ENCODE results near the gene SARDH.
"Not testable (repeated sequence)": the region's sequence is repeated elsewhere in the genome, so short reads cannot be mapped to it uniquely, and the experiment has no call there.

SARDH gene

DNA sequence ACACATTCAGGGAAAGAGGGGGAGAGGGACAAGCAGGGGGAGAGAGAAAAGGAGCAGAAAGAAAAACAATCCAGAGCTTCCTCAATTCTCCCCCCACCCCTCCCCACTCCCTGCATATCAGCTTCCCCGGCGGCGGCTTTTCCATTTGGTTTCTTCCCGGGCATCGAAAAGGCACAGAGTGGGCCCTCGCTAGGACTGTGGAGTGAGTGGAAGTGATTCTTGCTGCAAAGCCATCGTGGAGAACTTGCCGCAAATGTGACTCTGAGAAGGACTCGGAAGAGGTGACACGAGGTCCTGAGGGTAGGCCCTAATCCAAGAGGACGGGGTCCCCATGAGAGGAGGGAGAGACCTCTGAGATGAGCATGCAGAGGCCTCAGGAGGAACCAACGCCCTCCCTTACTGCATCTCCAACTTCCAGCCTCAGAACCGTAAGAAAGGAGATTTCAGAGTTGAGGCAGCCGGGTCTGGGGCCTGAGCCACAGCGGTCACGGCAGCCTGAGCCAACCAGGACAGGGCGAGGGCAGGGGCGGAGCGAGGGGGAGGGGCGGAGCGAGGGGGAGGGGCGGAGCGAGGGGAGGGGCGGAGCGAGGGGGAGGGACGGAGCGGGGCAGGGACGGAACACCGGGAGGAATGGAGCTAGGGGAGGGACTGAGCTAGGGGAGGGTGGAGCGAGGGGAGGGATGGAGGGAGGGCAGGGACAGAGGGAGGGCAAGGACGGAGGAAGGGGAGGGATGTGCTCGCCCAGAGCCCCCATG, 21.2 kb upstream of the SARDH start:
- DNase-seq = no peak

DNA sequence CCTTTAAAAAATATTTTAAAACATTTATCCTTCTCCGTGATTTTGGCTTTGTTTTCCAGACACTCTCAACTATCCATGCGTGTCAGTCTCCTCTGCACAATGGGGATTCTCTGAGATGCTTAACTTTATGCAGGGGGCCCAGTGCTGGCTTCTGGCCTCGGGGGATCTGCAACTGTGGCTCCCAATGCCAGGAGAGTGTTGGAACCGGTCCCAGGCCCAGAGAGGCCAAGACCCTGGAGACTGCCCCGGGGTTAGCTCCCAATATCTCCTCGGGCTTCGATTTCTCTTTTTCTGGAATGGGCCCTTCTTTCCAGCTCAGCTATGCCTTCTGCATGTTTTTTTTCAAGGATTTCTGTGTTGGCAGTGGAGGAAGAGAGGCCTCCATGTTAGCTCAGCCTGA, 20.1 kb upstream of the SARDH start:
- no peak for DNase-seq

DNA sequence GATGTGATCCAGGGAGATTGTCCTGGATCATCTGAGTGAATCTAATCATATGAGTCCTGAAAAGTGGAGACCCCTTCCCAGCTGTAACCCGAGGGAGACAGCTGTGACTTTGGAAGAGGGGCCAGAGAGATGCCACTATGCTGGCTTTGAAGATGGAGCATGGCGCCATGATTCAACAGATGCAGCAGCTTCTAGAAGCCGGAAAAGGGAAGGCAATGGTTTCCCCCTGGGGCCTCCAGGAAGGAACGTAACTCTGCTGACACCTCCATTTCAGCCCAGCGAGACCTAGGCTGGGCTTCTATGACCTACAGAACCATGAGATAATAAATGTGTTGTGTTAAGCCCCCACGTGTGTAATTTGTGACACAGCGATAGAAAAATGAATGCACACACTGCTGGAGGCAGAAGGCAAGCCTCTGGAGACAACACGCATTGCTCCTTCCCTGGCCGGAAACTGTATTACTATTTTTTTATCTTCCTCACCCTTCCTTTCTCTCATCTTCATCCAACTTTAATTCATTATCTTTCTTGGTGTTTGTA, 16.6 kb upstream of the SARDH start:
- no peak for DNase-seq

DNA sequence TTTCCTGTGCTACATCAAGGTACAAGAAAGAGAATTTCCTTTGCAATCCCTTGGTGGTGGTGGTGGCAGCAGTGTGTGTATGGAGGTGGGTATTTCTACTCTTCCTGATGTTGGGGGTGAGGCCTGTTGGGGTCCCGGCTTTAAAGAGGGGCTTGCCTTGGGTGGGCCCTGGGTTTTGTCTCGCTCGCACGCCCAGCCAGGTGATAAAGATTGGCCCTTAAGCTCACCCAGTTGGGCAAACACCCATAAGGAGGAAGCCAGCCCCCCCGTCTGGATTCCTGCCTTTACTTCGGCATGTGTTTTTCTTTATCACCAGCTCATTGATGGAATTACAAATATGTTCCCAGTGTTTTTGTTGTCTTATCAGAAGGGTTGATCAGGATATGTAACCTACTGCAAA, 16.0 kb upstream of the SARDH start:
- no peak for DNase-seq

DNA sequence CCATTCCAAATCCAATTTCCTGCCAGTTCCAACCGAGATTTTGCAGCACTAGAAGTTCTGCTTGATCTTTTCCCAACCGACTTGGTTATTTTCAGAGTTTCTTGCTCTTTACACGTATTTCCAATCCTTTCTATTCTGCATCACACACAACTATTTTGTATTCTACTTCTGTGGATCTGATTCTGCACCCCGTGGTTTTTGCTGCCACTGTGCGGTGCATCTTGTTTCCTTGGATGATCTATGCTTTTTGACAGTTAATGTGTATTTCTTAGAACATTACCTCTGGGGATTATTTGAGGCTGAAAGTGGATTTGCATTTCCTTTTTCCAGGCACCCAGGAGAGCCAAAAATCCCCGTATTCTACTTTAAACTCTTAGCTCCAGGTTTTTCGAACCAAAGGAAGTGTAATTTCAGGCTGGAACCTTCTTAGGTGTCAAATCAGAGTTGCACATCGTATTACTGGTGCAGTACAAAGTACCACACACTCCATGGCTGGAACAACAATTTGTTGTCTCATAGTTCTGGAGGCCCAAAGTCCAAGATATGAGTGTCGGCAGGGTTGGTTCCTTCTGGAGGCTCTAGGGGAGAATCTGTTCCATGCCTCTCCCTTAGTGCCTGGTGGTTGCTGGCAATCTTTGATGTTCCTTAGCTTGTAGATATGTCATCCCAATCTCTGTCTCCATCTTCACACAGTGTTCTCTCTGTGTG, 14.7 kb upstream of the SARDH start:
- no peak for DNase-seq

DNA sequence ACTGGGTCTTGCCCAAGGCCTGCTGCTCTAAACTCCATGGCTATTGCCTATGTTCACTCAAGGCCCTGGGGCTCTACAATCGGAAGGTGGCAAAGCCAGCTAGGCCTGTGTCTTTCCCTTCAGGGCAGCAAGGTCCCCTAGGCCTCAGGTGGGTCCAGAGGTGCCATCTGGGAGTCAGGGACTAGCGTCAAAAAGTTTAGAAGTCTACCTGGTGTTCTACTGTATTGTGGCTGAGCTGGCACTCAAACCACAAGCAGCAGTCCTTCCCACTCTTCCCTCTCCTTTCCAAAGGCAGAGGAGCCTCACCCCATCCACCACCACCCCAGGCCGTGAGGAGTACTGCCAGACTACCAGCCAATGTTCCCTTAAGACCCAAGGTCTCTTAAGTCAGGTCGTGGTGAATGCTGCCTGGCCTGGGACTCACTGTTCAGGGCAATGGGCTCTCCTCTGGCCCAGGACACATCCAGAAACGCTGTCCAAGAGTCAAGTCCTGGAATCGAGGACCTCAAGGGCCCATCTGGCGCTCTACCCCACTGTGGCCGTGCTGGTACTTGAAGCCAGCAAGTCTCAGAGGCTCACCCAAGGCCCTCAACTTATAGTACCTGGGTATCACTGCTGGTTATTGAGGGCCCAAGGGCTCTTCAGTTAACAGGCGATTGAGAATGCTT, 13.0 kb upstream of the SARDH start:
- no peak for DNase-seq

DNA sequence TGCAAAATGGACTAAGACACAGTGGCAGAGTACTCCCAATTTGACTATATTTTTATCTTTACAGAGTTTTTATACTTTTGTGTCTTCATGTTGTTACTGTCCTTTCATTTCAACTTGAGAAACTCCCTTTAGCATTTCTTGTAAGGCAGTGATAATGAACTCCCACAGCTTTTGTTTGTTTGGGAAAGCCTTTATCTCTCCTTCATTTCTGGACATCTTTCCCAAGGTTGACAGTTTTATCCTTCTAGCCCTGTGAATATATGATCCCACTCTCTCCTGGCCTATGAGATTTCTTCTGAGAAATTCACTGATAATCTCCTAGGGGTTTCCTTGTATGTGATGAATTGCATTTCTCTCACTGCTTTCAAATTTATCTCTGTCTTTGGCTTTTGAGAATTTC, 9.2 kb upstream of the SARDH start:
- DNase-seq = no peak

DNA sequence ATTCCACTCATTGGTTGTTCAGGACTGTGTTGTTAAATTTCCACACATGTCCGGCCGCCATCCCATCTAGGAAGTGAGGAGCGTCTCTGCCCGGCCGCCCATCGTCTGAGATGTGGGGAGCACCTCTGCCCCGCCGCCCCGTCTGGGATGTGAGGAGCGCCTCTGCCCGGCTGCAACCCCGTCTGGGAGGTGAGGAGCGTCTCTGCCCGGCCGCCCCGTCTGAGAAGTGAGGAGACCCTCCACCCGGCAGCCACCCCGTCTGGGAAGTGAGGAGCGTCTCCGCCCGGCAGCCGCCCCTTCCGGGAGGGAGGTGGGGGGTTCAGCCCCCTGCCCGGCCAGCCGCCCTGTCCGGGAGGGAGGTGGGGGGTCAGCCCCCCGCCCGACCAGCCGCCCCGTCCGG, 6.4 kb upstream of the SARDH start:
- DNase-seq = not testable (repeated sequence)

DNA sequence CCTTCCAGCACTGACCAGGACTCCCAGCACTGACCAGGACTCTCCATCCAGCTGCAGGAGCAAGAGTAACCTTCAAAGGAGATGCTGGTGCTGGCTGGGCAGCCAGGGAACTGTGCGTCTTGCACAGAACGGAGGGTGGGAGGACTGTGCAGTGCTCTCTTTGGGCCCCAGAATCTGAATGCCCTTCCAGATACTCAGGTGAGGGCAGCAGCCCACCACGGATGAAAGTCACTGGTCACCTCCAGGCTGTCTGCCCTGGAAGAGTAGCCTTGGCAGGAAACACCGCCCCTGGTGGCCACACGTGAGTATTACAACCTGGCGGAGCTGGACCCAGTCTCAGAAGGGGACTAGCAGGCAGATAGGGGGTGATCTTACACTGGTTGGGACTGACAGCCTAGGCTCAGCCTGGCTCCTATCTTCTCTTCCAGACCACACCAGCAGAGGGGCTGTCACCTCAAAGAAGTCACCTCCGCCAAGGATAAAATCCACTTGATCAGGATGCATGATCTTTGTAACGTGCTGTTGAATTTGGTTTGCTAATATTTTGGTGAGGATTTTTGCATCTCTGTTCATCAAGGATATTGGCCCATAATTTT, 4.8 kb upstream of the SARDH start:
- peak; percentile 54 for DNase-seq

DNA sequence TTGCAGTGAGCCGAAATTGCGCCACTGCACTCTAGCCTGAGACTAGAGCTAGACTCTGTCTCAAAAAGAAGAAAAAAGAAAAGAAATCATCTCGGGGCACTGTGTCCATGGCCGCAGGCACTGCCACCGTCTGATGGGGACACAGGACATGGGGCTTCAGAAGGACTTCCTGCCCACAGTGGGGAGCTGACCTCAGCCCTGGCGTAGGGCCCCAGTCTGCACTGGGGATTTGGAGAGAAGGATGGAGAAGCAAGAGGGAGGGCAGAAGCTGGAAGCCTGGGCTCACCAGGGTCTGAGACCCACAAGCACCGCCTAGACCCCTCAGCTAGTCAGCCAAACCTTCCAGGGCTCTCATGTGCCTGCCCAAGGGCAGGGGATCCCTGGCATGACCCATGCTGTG, 4.1 kb upstream of the SARDH start:
- DNase-seq = no peak

DNA sequence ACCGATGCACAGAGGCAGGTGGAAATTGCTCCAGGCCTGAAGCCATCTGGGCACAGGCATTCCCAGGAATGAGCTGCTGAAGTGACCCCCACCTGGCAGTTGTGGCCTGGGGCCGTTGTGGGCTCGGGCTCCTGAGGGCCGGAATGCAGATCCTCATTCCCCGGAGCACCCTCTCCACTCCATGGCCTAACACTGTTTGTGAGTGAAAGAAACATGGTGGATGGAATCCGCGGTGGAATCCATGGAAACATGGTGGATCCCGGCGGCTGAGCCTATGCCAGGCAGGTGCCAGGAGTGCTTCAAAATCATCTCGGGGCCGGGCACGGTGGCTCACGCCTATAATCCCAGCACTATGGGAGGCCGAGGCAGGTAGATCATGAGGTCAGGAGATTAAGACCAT, 3.6 kb upstream of the SARDH start:
- no peak for DNase-seq

DNA sequence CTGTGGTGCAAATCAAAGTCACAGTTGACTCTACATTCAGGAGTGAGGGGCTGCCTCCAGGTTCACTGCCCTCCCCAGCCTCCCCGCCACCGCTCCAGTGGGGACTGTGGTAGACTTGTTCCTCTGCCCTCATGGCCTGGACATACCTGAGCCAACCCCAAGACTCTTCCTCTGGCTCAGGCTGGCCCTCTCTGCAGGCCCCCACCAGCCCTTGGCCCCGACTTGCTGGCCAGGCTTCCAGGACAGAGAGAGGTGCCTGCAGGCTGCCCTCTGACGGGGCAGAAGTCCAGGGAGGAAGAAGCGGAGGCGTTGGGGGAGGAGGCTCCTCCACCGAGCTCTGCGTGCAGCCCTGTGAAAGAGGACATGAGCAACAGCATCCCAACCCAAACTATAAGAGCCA, 2.8 kb upstream of the SARDH start:
- no peak for DNase-seq

DNA sequence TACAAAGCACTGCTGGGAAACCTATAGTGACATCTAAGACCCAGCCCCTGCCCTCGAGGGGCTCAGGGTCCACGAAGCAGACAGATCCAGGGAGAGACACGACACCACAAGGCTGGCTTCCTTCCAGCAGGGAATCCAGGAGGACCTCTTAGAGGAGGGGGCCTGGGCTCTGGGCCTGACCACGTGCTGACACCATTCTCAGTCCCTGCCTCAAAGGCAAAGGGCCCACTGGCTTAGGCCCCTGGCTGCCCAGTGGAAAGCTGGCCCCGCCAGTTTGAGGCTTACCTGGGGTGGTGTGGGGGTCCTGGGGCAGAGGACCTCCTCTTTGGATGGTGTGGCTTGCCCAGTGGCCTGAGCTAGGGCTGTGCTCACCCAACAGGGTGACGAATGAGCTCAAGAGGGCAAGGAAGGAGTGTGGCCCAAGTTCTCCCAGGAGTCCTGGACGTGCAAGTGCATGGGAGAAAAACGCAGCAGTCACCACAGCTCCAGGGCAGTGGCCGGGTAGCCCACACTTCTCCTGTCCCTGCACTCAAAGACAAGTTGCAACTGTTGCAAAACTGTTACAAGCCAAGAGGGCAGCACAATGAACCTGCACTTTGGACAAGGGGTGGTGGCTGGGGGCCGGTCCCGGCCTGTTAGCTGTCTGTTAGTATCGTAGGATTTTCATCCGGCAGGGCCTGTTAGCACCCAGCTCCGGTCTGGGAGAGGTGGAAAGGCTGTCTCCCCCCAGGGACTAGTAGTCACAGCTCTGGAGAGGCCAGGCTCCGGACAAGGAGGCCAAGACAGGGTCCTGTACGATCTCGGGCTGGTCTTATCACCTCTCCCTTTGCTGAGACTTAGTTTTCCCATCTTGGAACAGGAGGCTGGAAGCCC, 1.5 kb upstream of the SARDH start:
- no peak for DNase-seq

DNA sequence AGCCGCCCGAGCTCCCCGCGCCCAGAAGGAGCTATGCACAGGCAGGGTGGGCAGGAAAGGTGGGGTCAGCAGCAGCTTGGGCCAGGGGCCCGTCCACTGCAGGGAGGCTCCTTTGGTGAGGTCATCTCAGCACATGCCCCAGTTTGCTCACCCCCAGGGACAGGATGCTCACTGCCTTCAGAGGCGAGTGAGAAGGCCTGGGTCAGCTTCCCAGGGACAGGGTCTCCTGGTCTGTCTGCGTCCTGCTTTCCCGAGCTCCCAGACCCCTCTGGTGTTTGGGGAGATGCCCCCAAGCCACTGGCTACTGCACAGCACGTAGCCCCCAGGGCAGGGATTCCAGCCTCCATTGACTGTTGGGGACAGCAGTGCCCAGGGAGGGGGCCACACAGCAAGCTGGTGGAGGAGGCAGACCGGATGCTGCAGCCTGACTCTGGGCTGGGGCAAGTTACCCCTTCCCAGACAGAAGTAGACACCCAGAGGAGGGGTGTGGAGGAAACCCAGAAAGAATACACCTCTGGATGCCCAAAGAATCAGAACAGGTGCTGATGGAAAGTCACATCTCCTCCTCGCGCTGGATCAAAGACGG, 581 bp upstream of the SARDH start:
- no peak for DNase-seq

DNA sequence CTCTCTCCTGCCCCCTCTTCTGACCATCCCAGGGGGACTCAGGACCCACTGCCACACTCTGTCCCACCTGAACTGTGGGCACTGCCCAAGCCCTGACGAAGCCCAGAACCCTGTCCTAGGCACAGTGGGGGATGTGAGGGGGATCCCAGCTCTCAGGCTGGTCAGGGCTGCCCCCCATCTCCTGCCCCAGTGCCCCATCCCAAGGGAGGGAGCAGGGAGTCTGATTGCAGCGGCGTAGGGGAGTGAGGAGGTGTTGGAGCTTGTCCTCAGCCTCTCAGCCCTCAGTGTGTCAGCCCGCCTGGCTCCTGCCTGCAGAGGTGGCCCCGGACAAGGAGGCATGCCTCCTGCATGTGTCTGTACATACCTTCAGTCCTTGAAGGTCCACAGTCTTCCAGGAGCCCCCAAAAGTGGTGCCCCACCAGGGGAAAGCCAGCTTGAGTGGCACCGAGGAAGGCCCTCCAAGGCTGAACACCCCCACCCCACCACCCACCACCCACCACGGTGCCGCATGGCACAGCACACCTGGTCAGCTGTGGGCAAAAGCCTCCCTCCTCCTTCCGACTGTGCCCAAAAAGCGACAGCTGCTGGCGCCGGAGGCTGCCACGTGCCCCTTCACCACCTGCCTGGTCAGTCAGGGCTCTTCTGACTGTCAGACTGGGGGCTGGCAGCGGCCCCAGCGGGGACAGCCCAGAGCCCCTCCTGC, 930 bp downstream of the SARDH start:
- DNase-seq = no peak

DNA sequence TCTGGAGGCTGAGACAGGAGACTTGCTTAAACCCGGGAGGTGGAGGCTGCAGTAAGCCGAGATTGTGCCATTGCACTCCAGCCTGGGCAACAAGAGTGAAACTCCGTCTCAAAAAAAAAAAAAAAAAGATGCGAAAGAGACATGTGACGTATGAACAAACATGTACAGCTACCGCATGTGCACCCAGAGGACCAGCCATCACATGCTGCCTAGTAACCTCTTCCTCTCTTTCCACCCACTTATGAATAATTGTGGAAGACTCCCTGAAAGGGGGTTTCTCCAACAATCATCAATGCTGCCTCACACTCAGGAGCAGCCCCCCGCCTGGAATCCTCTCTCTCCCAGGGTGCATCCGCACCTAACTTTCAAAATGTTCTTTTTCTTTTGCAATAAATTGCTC, 2.2 kb downstream of the SARDH start:
- no peak for DNase-seq

DNA sequence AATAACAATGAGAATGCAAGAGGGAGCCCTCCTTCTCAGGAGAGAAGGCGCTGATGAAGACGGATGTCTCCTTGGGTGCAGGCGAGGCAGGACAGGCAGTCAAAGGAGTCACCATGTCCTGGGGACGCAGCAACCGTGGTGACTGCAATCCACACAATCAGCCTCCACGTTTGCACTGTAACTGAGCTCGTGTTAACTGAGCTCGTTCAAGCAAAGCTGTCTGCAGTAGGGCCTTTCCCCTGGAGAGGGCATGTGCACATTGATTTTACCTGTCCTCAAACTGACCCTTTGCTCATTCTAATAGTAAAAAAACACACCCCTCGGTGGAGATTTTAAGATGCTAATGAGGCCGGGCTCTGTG, 2.8 kb downstream of the SARDH start:
- no peak for DNase-seq

DNA sequence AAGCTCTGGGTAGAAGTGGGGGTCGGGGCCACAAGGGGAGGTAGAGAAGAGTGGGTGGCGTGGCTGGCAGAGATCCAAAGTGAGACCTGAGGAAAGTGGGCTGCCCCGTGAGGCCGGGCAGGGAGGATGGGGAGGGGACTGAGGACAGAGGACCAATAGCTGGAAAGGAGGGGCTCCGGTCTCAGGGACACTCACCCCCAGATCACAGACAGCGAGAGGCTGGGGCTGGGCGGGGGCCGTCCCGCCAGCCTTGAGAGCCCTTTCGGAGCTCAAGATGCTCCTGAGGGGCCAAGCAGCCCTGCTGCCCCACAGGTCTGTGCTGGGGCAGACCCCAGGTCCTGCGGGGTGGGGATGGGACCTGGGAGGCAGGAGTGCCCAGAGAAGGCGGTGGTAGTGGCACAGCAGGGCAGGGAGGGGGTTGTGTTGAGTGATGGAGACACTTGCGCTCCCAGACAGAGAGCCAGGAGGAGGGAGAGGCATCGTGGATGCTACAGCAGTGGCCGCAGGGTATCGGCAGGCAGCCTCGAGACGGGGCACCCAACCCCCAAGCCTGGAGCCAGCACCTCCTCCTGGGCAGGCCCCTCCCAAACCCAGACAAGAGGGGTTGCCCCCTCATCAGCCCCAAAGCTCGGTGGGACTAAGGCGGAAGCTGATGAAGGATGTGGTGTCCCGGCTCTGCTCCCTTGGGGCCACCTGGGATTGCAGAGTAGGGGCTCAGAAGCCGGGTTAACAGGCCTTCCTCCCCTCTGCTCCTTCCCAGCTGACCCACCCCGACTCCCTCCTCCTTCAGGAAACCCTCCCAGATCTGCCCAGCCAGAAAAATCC, 3.4 kb downstream of the SARDH start:
- no peak for DNase-seq

DNA sequence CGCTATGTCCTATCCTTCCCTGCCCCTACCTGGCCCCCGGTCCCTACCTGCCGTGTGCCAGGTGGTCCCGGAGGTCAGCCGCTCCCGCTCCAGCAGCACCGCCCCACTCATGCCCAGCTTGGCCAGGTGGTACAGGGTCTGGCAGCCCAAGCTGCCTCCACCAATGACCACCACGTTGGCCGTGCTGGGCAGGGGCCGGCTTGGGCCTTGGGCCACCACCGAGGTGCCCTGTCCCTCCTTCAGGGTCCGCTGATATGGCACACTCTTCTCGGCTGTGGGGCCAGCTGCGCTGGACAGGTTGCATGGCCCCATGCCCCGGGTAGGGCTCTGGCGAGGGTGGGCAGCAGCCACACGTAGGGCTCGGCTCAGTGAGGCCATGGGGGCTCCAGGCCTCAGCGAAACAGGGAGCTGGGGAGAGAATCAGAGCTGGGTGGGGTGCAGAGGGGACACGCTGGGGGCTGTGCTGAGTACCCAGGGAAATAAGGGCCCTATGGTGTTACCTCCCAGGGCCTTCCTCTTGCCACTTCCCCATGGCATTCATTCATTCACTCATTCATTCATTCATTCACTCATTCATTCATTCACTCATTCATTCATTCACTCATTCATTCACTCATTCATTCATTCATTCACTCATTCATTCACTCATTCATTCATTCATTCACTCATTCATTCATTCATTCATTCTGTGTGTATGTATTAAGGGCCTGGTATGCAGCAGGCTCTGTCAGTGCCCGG, 4.2 kb downstream of the SARDH start:
- DNase-seq = no peak

DNA sequence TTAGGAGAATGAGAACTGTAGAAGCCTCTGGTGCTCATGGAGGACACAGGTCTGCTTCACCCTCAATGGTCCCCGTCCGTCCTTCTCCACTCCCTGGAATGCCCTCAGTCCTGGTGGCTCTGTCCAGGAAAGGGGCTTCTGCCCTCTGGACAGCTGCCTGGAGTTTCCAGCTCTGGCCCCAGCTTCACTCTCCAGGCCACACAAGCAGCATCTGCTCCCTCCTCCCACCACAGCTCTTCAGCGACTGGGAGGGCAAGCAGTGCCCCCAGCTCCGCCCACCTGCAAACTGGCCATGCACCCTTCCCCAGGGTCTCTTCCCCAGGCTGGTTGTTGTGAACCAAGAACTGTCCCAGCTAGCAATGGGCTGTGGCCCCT, 4.7 kb downstream of the SARDH start:
- DNase-seq = no peak
